Calu3 (cell line): ENCODE results near the gene EDARADD. TPM values are rescaled to one million over a fixed set of nuclear protein-coding genes. Genes with fewer than 3 reads are reported as not detected.

Experiments
- BruUV-seq: library from RNA; stranded (reverse); fragments of 400-500 nt; replicated peaks from 2 replicates; lab custom pipeline; 2021; lab: Mats Ljungman, UMichigan
- CTCF ChIA-PET: fragments of 300-600 bp; sonication (Branson Sonifier 250); formaldehyde crosslinking; loops from one replicate; lab custom pipeline; 2022; ENCODE audit warnings: antibody characterized with exemption; lab: Charles Lee
- DNase-seq: peaks from one replicate; pipeline ENCODE4 v3.0.0; 2022
- H3K27ac Mint-ChIP-seq: one replicate; pipeline ENCODE4 v1.8.0; 2022; ENCODE audit warnings: mixed read lengths; ENCODE audit not compliant: unreplicated experiment
- H3K27me3 Mint-ChIP-seq: one replicate; pipeline ENCODE4 v1.8.0; 2022; ENCODE audit warnings: mixed read lengths; ENCODE audit not compliant: unreplicated experiment
- H3K36me3 Mint-ChIP-seq: one replicate; pipeline ENCODE4 v1.8.0; 2022; ENCODE audit warnings: mild to moderate bottlenecking, moderate library complexity, mixed read lengths; ENCODE audit not compliant: insufficient read depth, unreplicated experiment
- H3K4me1 Mint-ChIP-seq: one replicate; pipeline ENCODE4 v1.8.0; 2022; ENCODE audit warnings: mild to moderate bottlenecking, low read depth, mixed read lengths; ENCODE audit not compliant: unreplicated experiment
- H3K4me3 Mint-ChIP-seq: one replicate; pipeline ENCODE4 v1.8.0; 2022; ENCODE audit warnings: mild to moderate bottlenecking, low read depth, moderate library complexity, mixed read lengths; ENCODE audit not compliant: unreplicated experiment
- H3K9me3 Mint-ChIP-seq: one replicate; pipeline ENCODE4 v1.8.0; 2022; ENCODE audit warnings: low read depth, mixed read lengths; ENCODE audit not compliant: unreplicated experiment
- CTCF ChIP-seq: fragments of 200-600 bp; IDR thresholded peaks from one replicate; pipeline ENCODE4 v1.8.0; 2022; ENCODE audit warnings: antibody characterized with exemption; ENCODE audit not compliant: unreplicated experiment
- intact Hi-C: fragments of 100-400 bp; cut with micrococcal nuclease; formaldehyde crosslinking; loops from one replicate; pipeline ENCODE4 v1.10.0; 2022; ENCODE audit not compliant: unreplicated experiment
- total RNA-seq: library from RNA; stranded (reverse); gene quantifications from 2 replicates; pipeline ENCODE4 v1.2.3, GENCODE V29; 2022

Gene EDARADD
- total RNA-seq, 1 experiment from 2014 or later: 0.19 TPM

GRCh38 chr1:236370420-236370819, 23.7 kb upstream of the EDARADD start:
- CTCF ChIA-PET: no interaction called here
- H3K4me1 Mint-ChIP-seq: no peaks in the 10 kb centered on the region
- H3K27ac Mint-ChIP-seq: no peak overlapping the region
- H3K27me3 Mint-ChIP-seq: no peaks in the 10 kb centered on the region
- no TSS peak for BruUV-seq
- intact Hi-C loops: no loop called here
- no peak for DNase-seq
- no peak overlapping the region for H3K4me3 Mint-ChIP-seq
- H3K36me3 Mint-ChIP-seq: no peaks in the 10 kb centered on the region
- no peak for TF ChIP-seq CTCF
- no peaks in the 10 kb centered on the region for H3K9me3 Mint-ChIP-seq

GRCh38 chr1:236371083-236371482, 23.0 kb upstream of the EDARADD start:
- no peak overlapping the region for H3K4me3 Mint-ChIP-seq
- no peaks in the 10 kb centered on the region for H3K27me3 Mint-ChIP-seq
- intact Hi-C loops: no loop called here
- no peaks in the 10 kb centered on the region for H3K9me3 Mint-ChIP-seq
- BruUV-seq: no TSS peak
- TF ChIP-seq CTCF: no peak
- H3K27ac Mint-ChIP-seq: no peak overlapping the region
- no peaks in the 10 kb centered on the region for H3K36me3 Mint-ChIP-seq
- no peak for DNase-seq
- no peaks in the 10 kb centered on the region for H3K4me1 Mint-ChIP-seq
- CTCF ChIA-PET: interaction anchor here (0.6 kb wide), 1 partner anchor 567 kb away, joined by 4 read pairs; no protein-coding TSS in a partner anchor

GRCh38 chr1:236377832-236378535, 16.1 kb upstream of the EDARADD start:
- H3K36me3 Mint-ChIP-seq: no peaks in the 10 kb centered on the region
- H3K27me3 Mint-ChIP-seq: no peaks in the 10 kb centered on the region
- no TSS peak for BruUV-seq
- H3K4me3 Mint-ChIP-seq: no peak overlapping the region
- DNase-seq: no peak
- TF ChIP-seq CTCF: no peak
- no peak overlapping the region for H3K27ac Mint-ChIP-seq
- no peaks in the 10 kb centered on the region for H3K4me1 Mint-ChIP-seq
- peaks cover 2% of the 10 kb centered on the region for H3K9me3 Mint-ChIP-seq
- CTCF ChIA-PET: interaction anchor here (1.4 kb wide), 1 partner anchor 9 kb away, joined by 4 read pairs; no protein-coding TSS in a partner anchor
- intact Hi-C loops: no loop called here

GRCh38 chr1:236381565-236382158, 12.4 kb upstream of the EDARADD start:
- Mint-ChIP-seq H3K9me3 (peaks cover 2% of the 10 kb centered on the region), H3K36me3 (no peaks in the 10 kb centered on the region), H3K4me1 (no peaks in the 10 kb centered on the region), H3K4me3 (no peak overlapping the region), H3K27me3 (no peaks in the 10 kb centered on the region), H3K27ac (no peak overlapping the region)
- DNase-seq: no peak
- no TSS peak for BruUV-seq
- intact Hi-C loops: no loop called here
- TF ChIP-seq CTCF: no peak
- CTCF ChIA-PET: no interaction called here
